ENCODE data around the gene GCLM. TPM values are rescaled to one million over a fixed set of nuclear protein-coding genes. Genes with fewer than 3 reads are reported as not detected.
"Not testable (repeated sequence)": the region's sequence is repeated elsewhere in the genome, so short reads cannot be mapped to it uniquely, and the experiment has no call there.

The GCLM gene
- polyA plus RNA-seq, 3 donors from 2014 or later = 14.7 to 30.6 (median 20.9) TPM

- Mint-ChIP-seq H3K9me3 (no peaks in the 10 kb centered on the region), H3K4me1 (peaks cover 39 to 66% of the 10 kb centered on the region in 2 donors), H3K27ac (peak overlapping the region; percentile 97 to 100 (median 99)), H3K27me3 (ENCODE audit: low read depth in 3 of 3) (peaks cover 13 to 17% (median 15%) of the 10 kb centered on the region in 3 donors), H3K36me3 (peaks cover 25 to 36% (median 27%) of the 10 kb centered on the region in 3 donors), H3K4me3 (peak overlapping the region; percentile 94 to 99 (median 97))
- peak; percentile 81 to 82 (median 81) for DNase-seq
Measured at GRCh38 chr1:93878501-93878888, 30.7 kb downstream of the GCLM start.

GRCh38 chr1:93877529-93877928 is 31.7 kb downstream of the GCLM start:
- Mint-ChIP-seq H3K9me3 (no peaks in the 10 kb centered on the region), H3K27me3 (ENCODE audit: low read depth in 3 of 3) (peaks cover 13 to 17% (median 15%) of the 10 kb centered on the region in 3 donors), H3K4me3 (peak overlapping the region; percentile 94 to 99 (median 97)), H3K36me3 (peaks cover 26 to 33% (median 29%) of the 10 kb centered on the region in 3 donors), H3K4me1 (peaks cover 37 to 59% of the 10 kb centered on the region in 2 donors), H3K27ac (peak overlapping the region; percentile 97 to 100 (median 99))
- no peak for DNase-seq

GRCh38 chr1:93876244-93876643 is 33.0 kb downstream of the GCLM start:
- Mint-ChIP-seq H3K4me1 (peaks cover 37 to 59% of the 10 kb centered on the region in 2 donors), H3K9me3 (no peaks in the 10 kb centered on the region), H3K4me3 (peak overlapping the region; percentile 37 to 99 (median 68)), H3K27me3 (ENCODE audit: low read depth in 3 of 3) (peaks cover 13 to 17% (median 15%) of the 10 kb centered on the region in 3 donors), H3K36me3 (peaks cover 38 to 46% (median 41%) of the 10 kb centered on the region in 3 donors), H3K27ac (peak overlapping the region; percentile 97 to 100 (median 99))
- DNase-seq = no peak

GRCh38 chr1:93874025-93874651 is 35.1 kb downstream of the GCLM start:
- Mint-ChIP-seq H3K27ac (peak overlapping the region; percentile 8 to 90 (median 50)), H3K36me3 (peaks cover 44 to 63% (median 46%) of the 10 kb centered on the region in 3 donors), H3K4me3 (no peak overlapping the region), H3K4me1 (peaks cover 30 to 51% of the 10 kb centered on the region in 2 donors), H3K9me3 (no peaks in the 10 kb centered on the region), H3K27me3 (ENCODE audit: low read depth in 3 of 3) (peaks cover 8 to 13% (median 11%) of the 10 kb centered on the region in 3 donors)
- peak; percentile 16 to 49 (median 33) for DNase-seq

GRCh38 chr1:93871366-93871765 is 37.9 kb downstream of the GCLM start:
- no peak overlapping the region for H3K27ac Mint-ChIP-seq
- no peak for DNase-seq
- peaks cover 7 to 24% of the 10 kb centered on the region in 2 donors for H3K4me1 Mint-ChIP-seq
- H3K4me3 Mint-ChIP-seq = no peak overlapping the region
- no peaks in the 10 kb centered on the region for H3K9me3 Mint-ChIP-seq
- H3K27me3 Mint-ChIP-seq (ENCODE audit: low read depth in 3 of 3) = peaks cover 0 to 2% (median 0%) of the 10 kb centered on the region in 3 donors
- peaks cover 39 to 64% (median 42%) of the 10 kb centered on the region in 3 donors for H3K36me3 Mint-ChIP-seq

GRCh38 chr1:93869653-93870052 is 39.6 kb downstream of the GCLM start:
- Mint-ChIP-seq H3K27me3 (ENCODE audit: low read depth in 3 of 3) (peaks cover 0 to 3% (median 0%) of the 10 kb centered on the region in 3 donors), H3K9me3 (no peaks in the 10 kb centered on the region), H3K4me3 (no peak overlapping the region), H3K27ac (no peak overlapping the region), H3K4me1 (peaks cover 2 to 10% of the 10 kb centered on the region in 2 donors), H3K36me3 (peaks cover 30 to 55% (median 34%) of the 10 kb centered on the region in 3 donors)
- no peak for DNase-seq

GRCh38 chr1:93868492-93868891 is 40.7 kb downstream of the GCLM start:
- not testable (repeated sequence) for H3K9me3 Mint-ChIP-seq; DNase-seq; H3K27me3 Mint-ChIP-seq (ENCODE audit: low read depth in 3 of 3); H3K4me3 Mint-ChIP-seq; H3K4me1 Mint-ChIP-seq
- Mint-ChIP-seq H3K36me3 (peaks cover 22 to 45% (median 26%) of the 10 kb centered on the region in 3 donors), H3K27ac (peak overlapping the region in 4 of 6 donors; percentile 36 to 73 (median 50))

- no peak overlapping the region for H3K4me3 Mint-ChIP-seq
- H3K27ac Mint-ChIP-seq = peak overlapping the region in 4 of 6 donors; percentile 20 to 40 (median 34)
- peaks cover 0 to 2% of the 10 kb centered on the region in 2 donors for H3K4me1 Mint-ChIP-seq
- no peak for DNase-seq
- H3K27me3 Mint-ChIP-seq (ENCODE audit: low read depth in 3 of 3) = peaks cover 0 to 3% (median 0%) of the 10 kb centered on the region in 3 donors
- peaks cover 6 to 24% (median 9%) of the 10 kb centered on the region in 3 donors for H3K36me3 Mint-ChIP-seq
- H3K9me3 Mint-ChIP-seq = no peaks in the 10 kb centered on the region
Measured at GRCh38 chr1:93865253-93865652, 44.0 kb downstream of the GCLM start.

GRCh38 chr1:93864175-93864574 is 45.1 kb downstream of the GCLM start:
- Mint-ChIP-seq H3K9me3 (no peaks in the 10 kb centered on the region), H3K27ac (no peak overlapping the region), H3K4me1 (peaks cover 0 to 2% of the 10 kb centered on the region in 2 donors), H3K4me3 (no peak overlapping the region), H3K36me3 (peaks cover 2 to 13% (median 9%) of the 10 kb centered on the region in 3 donors), H3K27me3 (ENCODE audit: low read depth in 3 of 3) (peaks cover 0 to 3% (median 0%) of the 10 kb centered on the region in 3 donors)
- DNase-seq = no peak

GRCh38 chr1:93857653-93858052 is 51.6 kb downstream of the GCLM start:
- H3K4me1 Mint-ChIP-seq, H3K4me3 Mint-ChIP-seq: not testable (repeated sequence)

GRCh38 chr1:93855983-93856382 is 53.2 kb downstream of the GCLM start:
- not testable (repeated sequence) for H3K4me3 Mint-ChIP-seq; H3K4me1 Mint-ChIP-seq; H3K36me3 Mint-ChIP-seq; H3K9me3 Mint-ChIP-seq; H3K27me3 Mint-ChIP-seq (ENCODE audit: low read depth in 3 of 3); H3K27ac Mint-ChIP-seq; DNase-seq

More at GRCh38 chr1:93857653-93858052, 51.6 kb downstream of the GCLM start:
- not testable (repeated sequence) for H3K9me3 Mint-ChIP-seq; H3K36me3 Mint-ChIP-seq; H3K27ac Mint-ChIP-seq; DNase-seq; H3K27me3 Mint-ChIP-seq (ENCODE audit: low read depth in 3 of 3)

GRCh38 chr1:93853940-93854339 is 55.3 kb downstream of the GCLM start:
- Mint-ChIP-seq H3K27me3 (ENCODE audit: low read depth in 3 of 3) (peaks cover 0 to 5% (median 4%) of the 10 kb centered on the region in 3 donors), H3K4me3 (no peak overlapping the region), H3K27ac (no peak overlapping the region), H3K9me3 (no peaks in the 10 kb centered on the region), H3K36me3 (no peaks in the 10 kb centered on the region), H3K4me1 (peaks cover 0 to 4% of the 10 kb centered on the region in 2 donors)
- DNase-seq = no peak

- Mint-ChIP-seq H3K27me3 (ENCODE audit: low read depth in 3 of 3) (peaks cover 13 to 22% (median 14%) of the 10 kb centered on the region in 3 donors), H3K27ac (no peak overlapping the region), H3K4me1 (peaks cover 13 to 16% of the 10 kb centered on the region in 2 donors), H3K36me3 (no peaks in the 10 kb centered on the region), H3K9me3 (peaks cover 0 to 4% (median 0%) of the 10 kb centered on the region in 6 donors), H3K4me3 (no peak overlapping the region)
- no peak for DNase-seq
Measured at GRCh38 chr1:93851878-93852277, 57.4 kb downstream of the GCLM start.

- Mint-ChIP-seq H3K4me3 (no peak overlapping the region), H3K9me3 (peaks cover 0 to 4% (median 0%) of the 10 kb centered on the region in 6 donors), H3K4me1 (peaks cover 13 to 16% of the 10 kb centered on the region in 2 donors), H3K36me3 (no peaks in the 10 kb centered on the region), H3K27me3 (ENCODE audit: low read depth in 3 of 3) (peaks cover 18 to 26% (median 20%) of the 10 kb centered on the region in 3 donors), H3K27ac (no peak overlapping the region)
- DNase-seq = no peak
Measured at GRCh38 chr1:93851327-93851712, 57.9 kb downstream of the GCLM start.

Data from immature natural killer cell (primary cell).